ENCODE measurements around the gene COA3.

Gene COA3

DNA sequence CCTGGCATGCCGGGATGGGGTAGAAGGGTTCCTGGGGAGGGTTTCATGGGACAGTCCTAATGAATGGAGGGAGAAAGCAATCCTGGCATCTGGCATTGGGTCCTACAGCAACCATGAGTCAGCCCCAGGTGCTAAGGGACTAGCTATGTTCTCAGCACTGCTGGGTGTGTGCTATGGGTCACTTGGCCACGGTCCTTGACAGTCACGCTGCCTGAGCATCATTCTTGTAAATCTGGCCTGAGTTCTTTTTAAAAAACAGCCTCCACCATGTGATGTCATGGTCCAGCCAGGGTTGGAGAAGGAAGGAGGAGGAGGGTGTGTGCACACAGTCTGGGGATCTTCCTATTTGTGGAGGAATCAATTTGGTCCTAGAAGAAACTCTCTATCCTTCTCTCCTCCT, 43.7 kb downstream of the COA3 start:
- H3K27ac ChIP-seq (ENCODE audit: insufficient read depth, low read length, poor library complexity, severe bottlenecking), result no peak overlapping the region
- no peaks in the 10 kb centered on the region for H3K27me3 ChIP-seq (replicated peaks; ENCODE audit: control insufficient read depth, insufficient read depth, low read length, poor library complexity, severe bottlenecking)
- DNase-seq, result no peak
- H3K4me1 ChIP-seq (ENCODE audit: control insufficient read depth, insufficient read depth, low read length, poor library complexity, severe bottlenecking), result no peaks in the 10 kb centered on the region
- H3K4me3 ChIP-seq (ENCODE audit: insufficient read depth, low read depth, low read length, poor library complexity, severe bottlenecking), result no peak overlapping the region
- H3K36me3 ChIP-seq (ENCODE audit: control insufficient read depth, insufficient read depth, low read length), result no peaks in the 10 kb centered on the region
- H3K9me3 ChIP-seq (ENCODE audit: control insufficient read depth, low read length), result no peaks in the 10 kb centered on the region

DNA sequence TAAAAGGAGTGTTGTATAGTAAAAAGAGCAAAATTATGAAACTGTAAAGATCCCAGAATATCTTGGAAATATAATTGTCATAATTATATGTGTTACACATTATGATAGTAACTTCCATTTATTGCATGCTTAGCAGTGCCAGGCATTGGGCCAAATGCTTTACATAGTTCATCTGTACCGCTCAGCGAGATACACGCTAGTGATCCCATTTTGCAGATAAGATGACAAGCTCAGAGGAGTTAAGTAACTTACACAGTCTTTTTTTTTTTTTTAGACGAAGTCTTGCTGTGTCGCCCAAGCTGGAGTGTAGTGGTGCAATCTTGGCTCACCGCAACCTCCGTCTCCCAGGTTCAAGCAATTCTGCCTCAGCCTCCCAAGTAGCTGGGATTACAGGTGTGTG, 46.9 kb downstream of the COA3 start:
- Histone ChIP-seq H3K27ac (ENCODE audit: insufficient read depth, low read length, poor library complexity, severe bottlenecking) (no peak overlapping the region), H3K9me3 (ENCODE audit: control insufficient read depth, low read length) (no peaks in the 10 kb centered on the region), H3K27me3 (replicated peaks; ENCODE audit: control insufficient read depth, insufficient read depth, low read length, poor library complexity, severe bottlenecking) (no peaks in the 10 kb centered on the region), H3K4me3 (ENCODE audit: insufficient read depth, low read depth, low read length, poor library complexity, severe bottlenecking) (no peak overlapping the region), H3K36me3 (ENCODE audit: control insufficient read depth, insufficient read depth, low read length) (no peaks in the 10 kb centered on the region), H3K4me1 (ENCODE audit: control insufficient read depth, insufficient read depth, low read length, poor library complexity, severe bottlenecking) (no peaks in the 10 kb centered on the region)
- no peak for DNase-seq

- no peak overlapping the region for H3K4me3 ChIP-seq (ENCODE audit: insufficient read depth, low read depth, low read length, poor library complexity, severe bottlenecking)
- DNase-seq, result no peak
- no peaks in the 10 kb centered on the region for H3K36me3 ChIP-seq (ENCODE audit: control insufficient read depth, insufficient read depth, low read length)
- no peaks in the 10 kb centered on the region for H3K9me3 ChIP-seq (ENCODE audit: control insufficient read depth, low read length)
- H3K27ac ChIP-seq (ENCODE audit: insufficient read depth, low read length, poor library complexity, severe bottlenecking), result no peak overlapping the region
- no peaks in the 10 kb centered on the region for H3K27me3 ChIP-seq (replicated peaks; ENCODE audit: control insufficient read depth, insufficient read depth, low read length, poor library complexity, severe bottlenecking)
- H3K4me1 ChIP-seq (ENCODE audit: control insufficient read depth, insufficient read depth, low read length, poor library complexity, severe bottlenecking), result no peaks in the 10 kb centered on the region
Measured at GRCh38 chr17:42750739-42751344, 47.7 kb downstream of the COA3 start.

- no peaks in the 10 kb centered on the region for H3K27me3 ChIP-seq (replicated peaks; ENCODE audit: control insufficient read depth, insufficient read depth, low read length, poor library complexity, severe bottlenecking)
- no peaks in the 10 kb centered on the region for H3K36me3 ChIP-seq (ENCODE audit: control insufficient read depth, insufficient read depth, low read length)
- H3K27ac ChIP-seq (ENCODE audit: insufficient read depth, low read length, poor library complexity, severe bottlenecking), result no peak overlapping the region
- no peaks in the 10 kb centered on the region for H3K9me3 ChIP-seq (ENCODE audit: control insufficient read depth, low read length)
- H3K4me3 ChIP-seq (ENCODE audit: insufficient read depth, low read depth, low read length, poor library complexity, severe bottlenecking), result no peak overlapping the region
- H3K4me1 ChIP-seq (ENCODE audit: control insufficient read depth, insufficient read depth, low read length, poor library complexity, severe bottlenecking), result peaks cover 6% of the 10 kb centered on the region
- no peak for DNase-seq
Measured at GRCh38 chr17:42748908-42749798, 49.4 kb downstream of the COA3 start.

DNA sequence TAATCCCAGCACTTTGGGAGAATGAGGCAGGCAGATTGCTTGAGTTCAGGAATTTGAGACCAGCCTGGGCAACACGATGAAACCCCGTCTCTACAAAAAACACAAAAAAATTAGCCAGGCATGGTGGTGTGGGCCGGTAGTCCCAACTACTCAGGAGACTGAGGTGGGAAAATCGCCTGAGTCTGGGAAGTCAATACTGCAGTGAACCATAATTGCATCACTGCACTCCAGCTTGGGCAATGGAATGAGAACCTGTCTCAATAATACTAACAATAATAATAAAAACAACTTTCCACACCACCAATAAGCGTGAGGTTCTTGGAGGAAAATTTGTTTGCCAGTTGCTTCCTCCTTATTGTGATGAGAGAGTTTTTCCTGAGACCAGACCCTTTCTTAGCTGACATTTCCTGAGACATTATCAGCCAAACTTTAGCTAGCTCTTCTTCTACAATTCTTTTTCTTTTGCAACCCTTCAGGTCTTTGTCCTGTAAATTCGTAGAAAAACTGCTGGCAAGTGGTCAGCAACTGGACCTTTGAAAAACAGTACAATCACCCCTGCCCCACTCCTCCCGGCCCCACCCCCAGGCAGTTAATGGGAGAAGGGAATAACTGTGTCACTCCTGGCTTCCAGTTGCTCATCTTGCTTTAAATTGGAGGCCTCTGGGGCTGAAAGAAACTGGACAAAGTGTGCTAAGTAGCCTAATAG, 50.1 kb downstream of the COA3 start:
- Histone ChIP-seq H3K27ac (ENCODE audit: insufficient read depth, low read length, poor library complexity, severe bottlenecking) (no peak overlapping the region), H3K9me3 (ENCODE audit: control insufficient read depth, low read length) (no peaks in the 10 kb centered on the region), H3K27me3 (replicated peaks; ENCODE audit: control insufficient read depth, insufficient read depth, low read length, poor library complexity, severe bottlenecking) (no peaks in the 10 kb centered on the region), H3K4me1 (ENCODE audit: control insufficient read depth, insufficient read depth, low read length, poor library complexity, severe bottlenecking) (peaks cover 14% of the 10 kb centered on the region), H3K4me3 (ENCODE audit: insufficient read depth, low read depth, low read length, poor library complexity, severe bottlenecking) (no peak overlapping the region), H3K36me3 (ENCODE audit: control insufficient read depth, insufficient read depth, low read length) (no peaks in the 10 kb centered on the region)
- no peak for DNase-seq
